SH-SY5Y (cell line): ENCODE measurements around the gene ULK4.

Source experiments
- GATA2 ChIP-seq: IDR thresholded peaks from 2 replicates; pipeline ENCODE4 v1.6.1; 2011; ENCODE audit warnings: mild to moderate bottlenecking, low read depth, low read length
- GATA3 ChIP-seq: IDR thresholded peaks from 2 replicates; pipeline ENCODE4 v1.6.1; 2011; ENCODE audit warnings: low read depth, mild to moderate bottlenecking, low read length, moderate library complexity

DNA sequence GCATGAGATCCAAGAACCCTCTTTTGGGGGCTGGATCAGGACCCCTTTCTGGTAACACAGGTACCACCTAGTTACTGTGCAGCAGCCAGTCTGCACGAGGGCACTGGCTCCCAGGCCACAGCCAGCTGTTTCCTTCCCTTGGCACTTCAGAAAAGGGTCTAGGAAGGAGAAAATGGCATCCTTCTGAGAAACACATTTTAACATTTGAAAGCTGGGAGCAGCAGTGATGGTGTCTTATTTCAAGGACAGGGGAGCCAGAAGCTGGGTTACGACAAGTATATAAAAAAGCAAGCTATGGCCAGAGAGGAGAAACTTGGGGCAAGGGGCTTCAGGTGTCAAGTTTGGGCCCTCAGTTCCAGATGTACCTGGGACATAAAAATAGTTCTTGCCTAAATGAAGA is 479.8 kb downstream of the ULK4 start:
- TF ChIP-seq GATA2 (no peak), GATA3 (no peak)
